ENCODE data around the gene NCAM2. TPM values are rescaled to one million over a fixed set of nuclear protein-coding genes. Genes with fewer than 3 reads are reported as not detected.

Gene NCAM2
- polyA plus RNA-seq, 1 experiment = 0.83 TPM

- TF ChIP-seq, protein P1, sequence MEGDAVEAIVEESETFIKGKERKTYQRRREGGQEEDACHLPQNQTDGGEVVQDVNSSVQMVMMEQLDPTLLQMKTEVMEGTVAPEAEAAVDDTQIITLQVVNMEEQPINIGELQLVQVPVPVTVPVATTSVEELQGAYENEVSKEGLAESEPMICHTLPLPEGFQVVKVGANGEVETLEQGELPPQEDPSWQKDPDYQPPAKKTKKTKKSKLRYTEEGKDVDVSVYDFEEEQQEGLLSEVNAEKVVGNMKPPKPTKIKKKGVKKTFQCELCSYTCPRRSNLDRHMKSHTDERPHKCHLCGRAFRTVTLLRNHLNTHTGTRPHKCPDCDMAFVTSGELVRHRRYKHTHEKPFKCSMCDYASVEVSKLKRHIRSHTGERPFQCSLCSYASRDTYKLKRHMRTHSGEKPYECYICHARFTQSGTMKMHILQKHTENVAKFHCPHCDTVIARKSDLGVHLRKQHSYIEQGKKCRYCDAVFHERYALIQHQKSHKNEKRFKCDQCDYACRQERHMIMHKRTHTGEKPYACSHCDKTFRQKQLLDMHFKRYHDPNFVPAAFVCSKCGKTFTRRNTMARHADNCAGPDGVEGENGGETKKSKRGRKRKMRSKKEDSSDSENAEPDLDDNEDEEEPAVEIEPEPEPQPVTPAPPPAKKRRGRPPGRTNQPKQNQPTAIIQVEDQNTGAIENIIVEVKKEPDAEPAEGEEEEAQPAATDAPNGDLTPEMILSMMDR (IDR thresholded peaks at IDR 0.05; ENCODE audit: insufficient read depth, low read depth, low read length) = no peak
- POLR2A ChIA-PET = no interaction called here
- Histone ChIP-seq H3K27me3 (ENCODE audit: control insufficient read depth, insufficient read depth, low read length) (no peaks in the 10 kb centered on the region), H3K4me3 (ENCODE audit: low read depth, low read length) (no peak overlapping the region), H3K36me3 (ENCODE audit: control insufficient read depth, insufficient read depth, low read length) (no peaks in the 10 kb centered on the region)
- DNase-seq (ENCODE audit: low read depth) = no peak
- CTCF ChIA-PET = no interaction called here
Measured at GRCh38 chr21:21464684-21465083, 466.5 kb downstream of the NCAM2 start.

- POLR2A ChIA-PET = no interaction called here
- H3K4me3 ChIP-seq (ENCODE audit: low read depth, low read length) = no peak overlapping the region
- no peaks in the 10 kb centered on the region for H3K27me3 ChIP-seq (ENCODE audit: control insufficient read depth, insufficient read depth, low read length)
- CTCF ChIA-PET = no interaction called here
- TF ChIP-seq, protein P1 (IDR thresholded peaks at IDR 0.05; ENCODE audit: insufficient read depth, low read depth, low read length) = no peak
- H3K36me3 ChIP-seq (ENCODE audit: control insufficient read depth, insufficient read depth, low read length) = no peaks in the 10 kb centered on the region
- no peak for DNase-seq (ENCODE audit: low read depth)
Measured at GRCh38 chr21:21466752-21467151, 468.5 kb downstream of the NCAM2 start.

GRCh38 chr21:21468003-21468402 lies 469.8 kb downstream of the NCAM2 start:
- Histone ChIP-seq H3K36me3 (ENCODE audit: control insufficient read depth, insufficient read depth, low read length) (no peaks in the 10 kb centered on the region), H3K4me3 (ENCODE audit: low read depth, low read length) (no peak overlapping the region), H3K27me3 (ENCODE audit: control insufficient read depth, insufficient read depth, low read length) (no peaks in the 10 kb centered on the region)
- ChIA-PET POLR2A (no interaction called here), CTCF (no interaction called here)
- TF ChIP-seq, protein P1 (IDR thresholded peaks at IDR 0.05; ENCODE audit: insufficient read depth, low read depth, low read length) = no peak
- no peak for DNase-seq (ENCODE audit: low read depth)

- H3K27me3 ChIP-seq (ENCODE audit: control insufficient read depth, insufficient read depth, low read length) = no peaks in the 10 kb centered on the region
- CTCF ChIA-PET = no interaction called here
- H3K4me3 ChIP-seq (ENCODE audit: low read depth, low read length) = no peak overlapping the region
- TF ChIP-seq, protein P1 (IDR thresholded peaks at IDR 0.05; ENCODE audit: insufficient read depth, low read depth, low read length) = no peak
- no peak for DNase-seq (ENCODE audit: low read depth)
- no peaks in the 10 kb centered on the region for H3K36me3 ChIP-seq (ENCODE audit: control insufficient read depth, insufficient read depth, low read length)
- POLR2A ChIA-PET = no interaction called here
Measured at GRCh38 chr21:21481239-21481638, 483.0 kb downstream of the NCAM2 start.

DNA sequence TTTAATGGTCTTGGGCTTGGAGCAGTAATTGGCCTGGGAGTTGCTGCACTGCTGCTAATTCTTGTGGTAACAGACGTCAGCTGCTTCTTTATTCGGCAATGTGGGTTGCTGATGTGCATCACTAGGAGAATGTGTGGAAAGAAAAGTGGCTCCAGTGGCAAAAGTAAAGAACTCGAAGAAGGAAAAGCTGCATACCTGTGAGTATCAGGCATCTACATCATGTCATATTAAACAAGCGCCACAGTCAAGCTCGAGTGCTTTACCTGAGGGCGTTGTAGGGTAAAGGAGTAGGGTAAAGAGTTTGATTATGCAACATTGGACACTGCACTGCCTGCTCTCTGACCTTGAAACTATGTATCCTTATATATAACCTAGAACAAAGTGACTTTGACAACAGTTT lies 510.6 kb downstream of the NCAM2 start:
- no peak for DNase-seq (ENCODE audit: low read depth)
- Histone ChIP-seq H3K36me3 (ENCODE audit: control insufficient read depth, insufficient read depth, low read length) (no peaks in the 10 kb centered on the region), H3K27me3 (ENCODE audit: control insufficient read depth, insufficient read depth, low read length) (no peaks in the 10 kb centered on the region), H3K4me3 (ENCODE audit: low read depth, low read length) (no peak overlapping the region)
- POLR2A ChIA-PET = no interaction called here
- TF ChIP-seq, protein P1 (IDR thresholded peaks at IDR 0.05; ENCODE audit: insufficient read depth, low read depth, low read length) = no peak
- CTCF ChIA-PET = no interaction called here
